AG09309 (cell line): ENCODE data around the gene TLX3.

Experiments used
- DNase-seq: peaks from one replicate; pipeline ENCODE4 v3.0.0-alpha.2; 2010; ENCODE audit warnings: low read depth
- H3K4me3 ChIP-seq: 2 replicates; pipeline ENCODE4 v1.5.1; 2011; ENCODE audit warnings: mild to moderate bottlenecking, low read depth, low read length, moderate library complexity; ENCODE audit not compliant: control insufficient read depth
- CTCF ChIP-seq: IDR thresholded peaks from 2 replicates; pipeline ENCODE4 v1.5.1; 2011; ENCODE audit warnings: mild to moderate bottlenecking, low read depth, low read length, inconsistent platforms; ENCODE audit not compliant: insufficient read depth, control insufficient read depth; ENCODE audit errors: missing control alignments

The TLX3 gene

DNA sequence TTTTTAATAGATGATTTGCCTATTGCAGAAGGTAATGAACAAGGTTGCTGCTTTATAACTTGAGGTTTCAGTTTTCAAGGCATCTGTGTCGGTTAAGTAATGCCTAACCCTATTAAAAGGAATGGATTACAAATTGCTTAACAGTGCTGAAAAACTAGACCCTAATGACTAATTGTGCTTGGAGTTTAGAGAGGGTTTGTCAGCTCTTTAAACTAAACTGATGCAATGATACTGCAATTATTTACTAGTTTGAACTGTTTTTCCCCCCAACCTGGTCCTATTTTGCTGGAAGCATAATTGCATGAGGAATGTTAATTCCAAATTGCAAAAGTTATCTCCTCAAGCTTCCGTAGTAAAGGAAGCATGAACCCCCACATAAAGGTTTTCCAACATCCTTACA lies 39.3 kb upstream of the TLX3 start:
- peak; percentile 92 for DNase-seq
- TF ChIP-seq CTCF: no peak
- no peak overlapping the region for H3K4me3 ChIP-seq

DNA sequence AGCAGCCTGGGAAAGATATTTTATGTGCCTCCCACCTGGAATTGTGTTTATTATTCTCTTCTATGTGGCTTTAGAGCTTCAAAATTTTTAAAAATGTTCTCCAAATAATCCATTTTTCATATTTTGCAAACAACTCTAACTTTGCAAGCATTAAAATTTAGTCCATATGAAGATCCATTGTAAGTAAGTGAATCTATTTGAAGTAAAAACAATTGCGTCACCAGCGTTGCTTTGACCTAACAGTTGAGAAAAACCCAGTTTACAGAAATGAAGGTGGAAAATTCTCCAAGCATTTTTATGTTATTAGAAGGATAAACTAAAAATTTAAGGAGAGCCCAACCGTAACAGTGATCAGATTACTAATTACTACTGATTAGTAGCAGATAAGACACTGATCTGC lies 38.9 kb upstream of the TLX3 start:
- no peak for TF ChIP-seq CTCF
- no peak for DNase-seq
- H3K4me3 ChIP-seq: no peak overlapping the region

- DNase-seq: no peak
- no peak for TF ChIP-seq CTCF
- H3K4me3 ChIP-seq: no peak overlapping the region
These were observed 37.2 kb upstream of the TLX3 start for GRCh38 chr5:171271798-171272197.

- DNase-seq: no peak
- TF ChIP-seq CTCF: peak; percentile 57
- no peak overlapping the region for H3K4me3 ChIP-seq
These were observed 35.8 kb upstream of the TLX3 start for GRCh38 chr5:171272996-171273970.

- no peak for DNase-seq
- no peak for TF ChIP-seq CTCF
- H3K4me3 ChIP-seq: no peak overlapping the region
These were observed 33.1 kb upstream of the TLX3 start for GRCh38 chr5:171275841-171276544.

GRCh38 chr5:171283753-171284152 lies 25.3 kb upstream of the TLX3 start:
- DNase-seq: no peak
- TF ChIP-seq CTCF: no peak
- H3K4me3 ChIP-seq: no peak overlapping the region
